Astrocyte (in vitro differentiated cells and primary cell): Measurements from ENCODE around the gene TOR4A. TPM values are rescaled to one million over a fixed set of nuclear protein-coding genes. Genes with fewer than 3 reads are reported as not detected.

Source experiments
- DNase-seq: peaks from one replicate; pipeline ENCODE4 v3.0.0-alpha.2; 2010; ENCODE audit warnings: low read depth
- FAIRE-seq: peaks from 2 replicates; lab custom pipeline; 2011; peaks lifted over from hg19 to GRCh38; lab: Jason Lieb, UNC
- H2AFZ ChIP-seq: 2 replicates; pipeline ENCODE4 v1.6.0; 2012; ENCODE audit warnings: low read depth, low read length, inconsistent platforms
- H3K27ac ChIP-seq: 2 replicates; pipeline ENCODE4 v1.5.1; 2011; ENCODE audit warnings: low read depth, low read length, inconsistent platforms
- H3K27me3 ChIP-seq: 2 replicates; pipeline ENCODE4 v1.6.0; 2011; ENCODE audit warnings: low read length, inconsistent platforms; ENCODE audit not compliant: insufficient read depth
- H3K36me3 ChIP-seq: 2 replicates; pipeline ENCODE4 v1.5.1; 2011; ENCODE audit warnings: low read length, inconsistent platforms; ENCODE audit not compliant: insufficient read depth
- H3K4me1 ChIP-seq: 2 replicates; pipeline ENCODE4 v1.5.1; 2011; ENCODE audit warnings: low read length, inconsistent platforms; ENCODE audit not compliant: insufficient read depth
- H3K4me2 ChIP-seq: 2 replicates; pipeline ENCODE4 v1.6.0; 2012; ENCODE audit warnings: low read length, inconsistent platforms
- H3K4me3 ChIP-seq: 2 replicates; pipeline ENCODE4 v1.5.1; 2011; ENCODE audit warnings: low read depth, mild to moderate bottlenecking, low read length, inconsistent platforms; ENCODE audit not compliant: insufficient read depth
- H3K79me2 ChIP-seq: 2 replicates; pipeline ENCODE4 v1.6.0; 2012; ENCODE audit warnings: mild to moderate bottlenecking, low read length, inconsistent platforms; ENCODE audit not compliant: insufficient read depth
- H3K9ac ChIP-seq: 2 replicates; pipeline ENCODE4 v1.6.0; 2012; ENCODE audit warnings: mild to moderate bottlenecking, low read length, inconsistent platforms
- H3K9me3 ChIP-seq: 2 replicates; pipeline ENCODE4 v1.5.1; 2012; ENCODE audit warnings: low read depth, mild to moderate bottlenecking, low read length, inconsistent platforms; ENCODE audit not compliant: insufficient read depth
- H4K20me1 ChIP-seq: 2 replicates; pipeline ENCODE4 v1.6.0; 2012; ENCODE audit warnings: low read length, inconsistent platforms; ENCODE audit not compliant: insufficient read depth
- H3K27ac Mint-ChIP-seq: one replicate; pipeline ENCODE4 v1.8.0; 2021; ENCODE audit warnings: mild to moderate bottlenecking, mixed read lengths; ENCODE audit not compliant: unreplicated experiment
- H3K27me3 Mint-ChIP-seq: one replicate; pipeline ENCODE4 v1.8.0; 2021; ENCODE audit warnings: low read depth, mixed read lengths; ENCODE audit not compliant: unreplicated experiment
- H3K36me3 Mint-ChIP-seq: one replicate; pipeline ENCODE4 v1.8.0; 2021; ENCODE audit warnings: low read depth, mixed read lengths; ENCODE audit not compliant: unreplicated experiment
- H3K4me1 Mint-ChIP-seq: one replicate; pipeline ENCODE4 v1.8.0; 2021; ENCODE audit warnings: low read depth, mixed read lengths; ENCODE audit not compliant: unreplicated experiment
- H3K4me3 Mint-ChIP-seq: one replicate; pipeline ENCODE4 v1.8.0; 2021; ENCODE audit warnings: mild to moderate bottlenecking, moderate library complexity, mixed read lengths; ENCODE audit not compliant: unreplicated experiment
- H3K9me3 Mint-ChIP-seq: one replicate; pipeline ENCODE4 v1.8.0; 2021; ENCODE audit warnings: mild to moderate bottlenecking, mixed read lengths; ENCODE audit not compliant: unreplicated experiment
- CTCF ChIP-seq: IDR thresholded peaks from 2 replicates; pipeline ENCODE4 v1.5.1; 2011; ENCODE audit warnings: low read depth, mild to moderate bottlenecking, inconsistent platforms, low read length, moderate library complexity; ENCODE audit not compliant: insufficient read depth
- EZH2 ChIP-seq: IDR thresholded peaks from 2 replicates; pipeline ENCODE4 v1.6.1; 2012; ENCODE audit warnings: mild to moderate bottlenecking, low read length, inconsistent platforms; ENCODE audit not compliant: insufficient read depth
- total RNA-seq: library from RNA; stranded (reverse); gene quantifications from 2 replicates; pipeline ENCODE4 v1.2.1, GENCODE V29; 2021

Gene TOR4A
- total RNA-seq, 1 donor from 2014 or later: 11.8 TPM

GRCh38 chr9:137233143-137233980 lies 44.2 kb upstream of the TOR4A start:
- Histone ChIP-seq H2AFZ (no peak overlapping the region), H3K9me3 (no peaks in the 10 kb centered on the region), H3K79me2 (peaks cover 6% of the 10 kb centered on the region), H3K36me3 (no peaks in the 10 kb centered on the region), H3K27me3 (no peaks in the 10 kb centered on the region), H3K4me1 (no peaks in the 10 kb centered on the region), H3K27ac (no peak overlapping the region), H3K4me3 (no peak overlapping the region), H3K9ac (no peak overlapping the region), H3K4me2 (no peak overlapping the region), H4K20me1 (peaks cover 17% of the 10 kb centered on the region)
- FAIRE-seq: no peak
- no peak overlapping the region for H3K4me3 Mint-ChIP-seq
- peaks cover 1% of the 10 kb centered on the region for H3K4me1 Mint-ChIP-seq
- no peaks in the 10 kb centered on the region for H3K9me3 Mint-ChIP-seq
- no peak overlapping the region for H3K27ac Mint-ChIP-seq
- TF ChIP-seq EZH2 (no peak), CTCF (no peak)
- no peaks in the 10 kb centered on the region for H3K36me3 Mint-ChIP-seq
- H3K27me3 Mint-ChIP-seq: no peaks in the 10 kb centered on the region
- DNase-seq: no peak

- FAIRE-seq (no peak), DNase-seq (no peak)
- H3K4me1 Mint-ChIP-seq: peaks cover 1% of the 10 kb centered on the region
- no peaks in the 10 kb centered on the region for H3K4me1 ChIP-seq
- H3K27me3 ChIP-seq: no peaks in the 10 kb centered on the region
- H4K20me1 ChIP-seq: peaks cover 24% of the 10 kb centered on the region
- no peak overlapping the region for H2AFZ ChIP-seq
- H3K27ac ChIP-seq: no peak overlapping the region
- H3K9me3 ChIP-seq: no peaks in the 10 kb centered on the region
- no peak overlapping the region for H3K4me3 Mint-ChIP-seq
- no peak overlapping the region for H3K4me2 ChIP-seq
- H3K4me3 ChIP-seq: no peak overlapping the region
- H3K9ac ChIP-seq: no peak overlapping the region
- peaks cover 14% of the 10 kb centered on the region for H3K79me2 ChIP-seq
- H3K9me3 Mint-ChIP-seq: no peaks in the 10 kb centered on the region
- no peaks in the 10 kb centered on the region for H3K36me3 Mint-ChIP-seq
- H3K27me3 Mint-ChIP-seq: no peaks in the 10 kb centered on the region
- H3K27ac Mint-ChIP-seq: no peak overlapping the region
- TF ChIP-seq CTCF (no peak), EZH2 (no peak)
- H3K36me3 ChIP-seq: no peaks in the 10 kb centered on the region
These were observed 43.4 kb upstream of the TOR4A start for GRCh38 chr9:137234055-137234697.
